ENCODE measurements around the gene COA8. TPM values are rescaled to one million over a fixed set of nuclear protein-coding genes. Genes with fewer than 3 reads are reported as not detected.

COA8 gene
- total and polyA plus RNA-seq, 2 of the 8 experiments (the other 6 are each of a cell fraction or from before 2014, with no cell fraction given): 7.1 to 35.5 TPM

- Histone ChIP-seq H3K14ac (ENCODE audit: insufficient read length) (no peak overlapping the region), H2BK120ac (replicated peaks; ENCODE audit: low read depth, low read length) (no peak overlapping the region), H3K79me2 (ENCODE audit: control insufficient read depth in 1 of 2, insufficient read depth in 2 of 2, low read length in 2 of 2) (no peaks in the 10 kb centered on the region; a peak in 1 of 4 replicates), H2BK5ac (ENCODE audit: low read depth, low read length) (no peak overlapping the region), H4K91ac (replicated peaks; ENCODE audit: insufficient read length, low read length) (no peak overlapping the region), H3K56ac (replicated peaks; ENCODE audit: insufficient read length, low read depth, low read length) (no peak overlapping the region), H2AK5ac (ENCODE audit: low read depth, low read length) (no peak overlapping the region), H3K79me1 (ENCODE audit: low read depth, low read length) (no peaks in the 10 kb centered on the region), H3K4me1 (replicated peaks in 1 of 4; ENCODE audit: control insufficient read depth in 3 of 4, insufficient read depth in 4 of 4, low read length in 3 of 4) (peaks cover 0 to 20% (median 12%) of the 10 kb centered on the region in 4 experiments; a peak in 6 of 7 replicates), H3K23ac (ENCODE audit: insufficient read length) (no peak overlapping the region), H3K4me3 (ENCODE audit: extremely low read depth in 1 of 4, insufficient read depth in 2 of 4, low read depth in 3 of 4, low read length in 4 of 4) (no peak overlapping the region), H3K36me3 (ENCODE audit: control insufficient read depth in 2 of 4, insufficient read depth in 4 of 4, low read length in 3 of 4) (peaks cover 5 to 17% (median 7%) of the 10 kb centered on the region in 4 experiments; a peak in 7 of 8 replicates), H4K20me1 (replicated peaks in 1 of 2; ENCODE audit: control insufficient read depth in 1 of 2, insufficient read depth in 2 of 2, low read length in 2 of 2) (peaks cover 9% of the 10 kb centered on the region in 2 experiments), H2AFZ (ENCODE audit: low read length) (no peak overlapping the region), H3K4me2 (ENCODE audit: insufficient read depth in 1 of 2, low read depth in 2 of 2, low read length in 2 of 2) (no peak overlapping the region), H2BK20ac (ENCODE audit: low read length) (0 out of 2 replicates have a peak overlapping the region, but pooled peaks have one; percentile 9), H3K9ac (replicated peaks in 1 of 4; ENCODE audit: extremely low read depth in 1 of 4, low read depth in 3 of 4, low read length in 3 of 4) (no peak overlapping the region), H3K23me2 (ENCODE audit: low read depth, low read length) (no peaks in the 10 kb centered on the region), H4K8ac (ENCODE audit: extremely low read depth, insufficient read depth, low read length) (no peak overlapping the region), H3K27ac (ENCODE audit: low read depth, low read length) (no peak overlapping the region), H3K4ac (replicated peaks; ENCODE audit: insufficient read length, low read depth, low read length) (no peak overlapping the region), H3K18ac (ENCODE audit: extremely low read depth, low read length) (no peak overlapping the region), H3K9me3 (ENCODE audit: insufficient read depth in 2 of 2, low read depth in 1 of 2, low read length in 1 of 2) (no peaks in the 10 kb centered on the region), H4K5ac (ENCODE audit: insufficient read length, low read depth, low read length) (no peak overlapping the region), H3K27me3 (replicated peaks in 1 of 4; ENCODE audit: control insufficient read depth in 3 of 4, extremely low read depth in 1 of 4, insufficient read depth in 3 of 4, low read length in 3 of 4) (no peaks in the 10 kb centered on the region), H2BK15ac (ENCODE audit: low read length) (no peak overlapping the region), H2BK12ac (ENCODE audit: low read depth, low read length) (0 out of 2 replicates have a peak overlapping the region, but pooled peaks have one; percentile 39)
- 86% methylated on average over 18 of the region's 18 CpGs; no CpG with 5 or more reads in 1 of the 2 experiments for WGBS, 2 experiments (ENCODE audit: extremely low coverage in 1 of 2, insufficient coverage in 1 of 2, insufficient read length in 1 of 2, insufficient replicate concordance in 2 of 2, low coverage in 1 of 2, low lambda C conversion rate in 2 of 2, missing lambda C conversion rate in 1 of 2)
- FAIRE-seq: no peak
- no peak for DNase-seq (ENCODE audit: low read depth in 1 of 2, low spot score in 2 of 2)
- ChIA-PET POLR2A (ENCODE audit: partially characterized antibody) (interaction anchor here (1.2 to 12.6 kb wide), 3 partner anchors 11 to 118 kb away, joined by 3 to 844 read pairs (median 29); partner anchors contain the start of gene TRMT61A), CTCF (ENCODE audit: partially characterized antibody) (interaction anchor here (0.6 to 31.3 kb wide), 4 partner anchors 11 to 76 kb away, joined by 3 to 921 read pairs (median 37); partner anchors contain the start of gene TRMT61A)
- TF ChIP-seq NRF1 (IDR thresholded peaks at IDR 0.05; ENCODE audit: low read depth, low read length): no peak
- no peak for TF ChIP-seq TAF7 (optimal IDR thresholded peaks at IDR 0.05; ENCODE audit: borderline replicate concordance, low read depth, low read length)
- no peak for TF ChIP-seq JUN (IDR thresholded peaks at IDR 0.05; ENCODE audit: low read depth, low read length)
- no peak for TF ChIP-seq BACH1 (IDR thresholded peaks at IDR 0.05; ENCODE audit: low read length)
- TF ChIP-seq KDM4A (IDR thresholded peaks at IDR 0.05; ENCODE audit: low read depth, low read length, severe bottlenecking): no peak
- TF ChIP-seq CREB1 (IDR thresholded peaks at IDR 0.05): no peak
- TF ChIP-seq CBX8 (IDR thresholded peaks at IDR 0.05; ENCODE audit: borderline replicate concordance, low read depth, low read length): no peak
- TF ChIP-seq PHF8 (conservative IDR thresholded peaks at IDR 0.05; ENCODE audit: low read depth, low read length): no peak
- no peak for TF ChIP-seq CBX5 (IDR thresholded peaks at IDR 0.05; ENCODE audit: low read depth, low read length)
- TF ChIP-seq BRCA1 (IDR thresholded peaks at IDR 0.05; ENCODE audit: low read depth, low read length): no peak
- TF ChIP-seq TBP (IDR thresholded peaks at IDR 0.05; ENCODE audit: low read depth, low read length): no peak
- no peak for TF ChIP-seq EZH2 (IDR thresholded peaks at IDR 0.05; ENCODE audit: low read depth, low read length, severe bottlenecking)
- TF ChIP-seq POLR2A (IDR thresholded peaks at IDR 0.05; ENCODE audit: control extremely low read depth in 1 of 2, low read depth in 2 of 2, low read length in 2 of 2): no peak
Measured at GRCh38 chr14:103514596-103515421, 48.0 kb upstream of the COA8 start.

Data from H1 (cell line).